GF-D8 (cell line): Measurements from ENCODE around the gene ANKRD10.

ENCODE experiments used
- DNase-seq: peaks from one replicate; lab custom pipeline; 2025; lab: John Stamatoyannopoulos, UW

Gene ANKRD10

DNA sequence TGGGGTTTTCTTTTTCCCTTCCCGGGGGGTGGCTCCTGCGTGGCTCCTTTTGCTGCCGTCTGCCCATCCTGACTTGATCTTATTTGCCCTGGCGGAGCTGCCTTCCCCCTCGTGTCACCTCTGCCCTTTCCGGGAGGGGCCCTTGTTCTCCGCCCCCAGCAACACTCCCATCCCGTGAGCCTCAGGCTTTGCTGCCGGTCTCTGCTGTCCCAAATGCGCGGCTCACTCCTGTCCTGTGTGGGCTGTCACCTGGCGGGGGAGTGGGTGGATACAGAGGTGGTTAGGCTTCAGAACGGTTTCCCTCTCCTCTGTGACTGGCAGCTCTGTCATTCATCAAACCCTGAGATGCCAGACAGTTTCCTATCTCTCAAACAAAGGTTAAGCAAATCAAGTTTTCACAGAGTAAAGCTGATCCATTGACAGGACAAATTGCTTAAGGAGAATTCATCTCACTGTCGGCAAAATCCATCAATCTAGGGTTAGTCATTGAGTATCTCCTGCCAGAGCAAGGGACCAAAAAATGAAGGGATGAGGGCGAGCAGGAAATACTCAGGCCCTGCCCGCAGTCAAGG, 84.0 kb downstream of the ANKRD10 start:
- no peak for DNase-seq

- no peak for DNase-seq
Measured at GRCh38 chr13:110830331-110830730, 84.5 kb downstream of the ANKRD10 start.

- no peak for DNase-seq
Measured at GRCh38 chr13:110829486-110829885, 85.4 kb downstream of the ANKRD10 start.

- no peak for DNase-seq
Measured at GRCh38 chr13:110828705-110829104, 86.2 kb downstream of the ANKRD10 start.
